UCSD-AML1 (cell line): Measurements from ENCODE around the gene SLAMF9.

Experiments
- DNase-seq: peaks from one replicate; lab custom pipeline; 2025; ENCODE audit not compliant: unreplicated experiment; lab: John Stamatoyannopoulos, UW

The SLAMF9 gene

GRCh38 chr1:159934136-159935039, 19.6 kb downstream of the SLAMF9 start:
- no peak for DNase-seq

- no peak for DNase-seq
These were observed 20.7 kb downstream of the SLAMF9 start for GRCh38 chr1:159933347-159933746.

- no peak for DNase-seq
These were observed 21.4 kb downstream of the SLAMF9 start for GRCh38 chr1:159932296-159933285.

- no peak for DNase-seq
These were observed 22.3 kb downstream of the SLAMF9 start for GRCh38 chr1:159931795-159932173.

GRCh38 chr1:159931101-159931794, 22.8 kb downstream of the SLAMF9 start:
- DNase-seq, result no peak

- DNase-seq, result no peak
These were observed 23.4 kb downstream of the SLAMF9 start for GRCh38 chr1:159930634-159931033.

- no peak for DNase-seq
These were observed 23.8 kb downstream of the SLAMF9 start for GRCh38 chr1:159930216-159930615.

GRCh38 chr1:159929155-159930051, 24.6 kb downstream of the SLAMF9 start:
- no peak for DNase-seq

- no peak for DNase-seq
These were observed 25.5 kb downstream of the SLAMF9 start for GRCh38 chr1:159928491-159929050.

- no peak for DNase-seq
These were observed 26.1 kb downstream of the SLAMF9 start for GRCh38 chr1:159927849-159928431.

- DNase-seq, result no peak
These were observed 26.7 kb downstream of the SLAMF9 start for GRCh38 chr1:159927211-159927848.

GRCh38 chr1:159925719-159926078, 28.3 kb downstream of the SLAMF9 start:
- no peak for DNase-seq

GRCh38 chr1:159924791-159925718, 29.0 kb downstream of the SLAMF9 start, which contains the start of gene TAGLN2:
Gene TAGLN2 (minus strand): TSS chr1:159925507. CDS start chr1:159920509, 4,998 bp downstream.
- peak; percentile 92 for DNase-seq

GRCh38 chr1:159924025-159924790, 29.8 kb downstream of the SLAMF9 start:
- peak; percentile 61 for DNase-seq

- DNase-seq, result peak; percentile 83
These were observed 30.6 kb downstream of the SLAMF9 start for GRCh38 chr1:159923203-159924024.
